ENCODE measurements around the gene SLC4A5.
A peak's percentile ranks its signal among the peaks of the same experiment; 100 is the strongest.

SLC4A5 gene

GRCh38 chr2:74225698-74226459, 117.3 kb downstream of the SLC4A5 start:
- H3K27ac ChIP-seq, result peak overlapping the region; percentile 55 to 82
- H3K4me3 ChIP-seq, result no peak overlapping the region
- TF ChIP-seq, protein P1, sequence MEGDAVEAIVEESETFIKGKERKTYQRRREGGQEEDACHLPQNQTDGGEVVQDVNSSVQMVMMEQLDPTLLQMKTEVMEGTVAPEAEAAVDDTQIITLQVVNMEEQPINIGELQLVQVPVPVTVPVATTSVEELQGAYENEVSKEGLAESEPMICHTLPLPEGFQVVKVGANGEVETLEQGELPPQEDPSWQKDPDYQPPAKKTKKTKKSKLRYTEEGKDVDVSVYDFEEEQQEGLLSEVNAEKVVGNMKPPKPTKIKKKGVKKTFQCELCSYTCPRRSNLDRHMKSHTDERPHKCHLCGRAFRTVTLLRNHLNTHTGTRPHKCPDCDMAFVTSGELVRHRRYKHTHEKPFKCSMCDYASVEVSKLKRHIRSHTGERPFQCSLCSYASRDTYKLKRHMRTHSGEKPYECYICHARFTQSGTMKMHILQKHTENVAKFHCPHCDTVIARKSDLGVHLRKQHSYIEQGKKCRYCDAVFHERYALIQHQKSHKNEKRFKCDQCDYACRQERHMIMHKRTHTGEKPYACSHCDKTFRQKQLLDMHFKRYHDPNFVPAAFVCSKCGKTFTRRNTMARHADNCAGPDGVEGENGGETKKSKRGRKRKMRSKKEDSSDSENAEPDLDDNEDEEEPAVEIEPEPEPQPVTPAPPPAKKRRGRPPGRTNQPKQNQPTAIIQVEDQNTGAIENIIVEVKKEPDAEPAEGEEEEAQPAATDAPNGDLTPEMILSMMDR (IDR thresholded peaks at IDR 0.05), result no peak
- no peak for DNase-seq (ENCODE audit: low spot score)

DNA sequence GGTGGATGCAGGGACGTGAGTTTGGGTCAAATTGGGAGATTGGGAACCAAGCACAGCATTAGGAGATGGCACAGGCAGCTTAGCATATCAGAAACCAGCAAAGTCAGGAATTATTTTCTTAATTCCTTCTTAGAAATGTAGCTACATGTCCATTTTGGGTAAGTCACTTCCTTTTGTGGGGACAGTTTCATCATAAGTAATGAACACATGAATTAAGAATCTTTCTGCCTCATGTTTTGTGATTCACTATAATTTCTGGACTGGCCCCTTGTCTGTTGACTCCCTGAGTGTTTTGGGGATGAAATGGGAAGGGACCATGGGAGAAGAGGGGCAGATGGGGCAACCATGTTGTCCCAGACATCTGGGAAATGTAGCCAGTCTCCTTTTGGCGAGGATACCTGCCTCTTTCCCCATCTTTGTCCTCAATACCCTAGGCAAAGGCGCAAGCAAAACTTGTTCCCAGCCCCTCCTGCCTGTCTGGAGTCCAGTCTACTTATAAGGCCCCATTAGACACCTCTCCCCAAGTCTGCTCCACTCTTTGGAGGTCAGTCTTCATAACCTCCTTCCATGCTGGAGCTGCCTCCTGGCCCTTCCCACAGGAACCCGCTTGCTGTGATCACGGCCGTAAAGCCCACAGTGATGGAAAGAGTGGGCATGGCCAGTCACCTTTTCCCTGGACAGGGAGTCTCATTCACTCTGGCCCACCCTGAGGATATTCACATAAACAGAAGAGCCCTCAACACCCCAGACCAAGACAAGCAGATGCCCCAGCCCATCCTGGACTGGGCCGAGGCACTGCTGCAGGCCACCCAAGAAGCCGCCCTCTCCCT, 119.1 kb downstream of the SLC4A5 start:
- DNase-seq (ENCODE audit: low spot score), result no peak
- no peak overlapping the region for H3K4me3 ChIP-seq
- TF ChIP-seq, protein P1 (IDR thresholded peaks at IDR 0.05), result no peak
- H3K27ac ChIP-seq, result peak overlapping the region; percentile 6 to 53

DNA sequence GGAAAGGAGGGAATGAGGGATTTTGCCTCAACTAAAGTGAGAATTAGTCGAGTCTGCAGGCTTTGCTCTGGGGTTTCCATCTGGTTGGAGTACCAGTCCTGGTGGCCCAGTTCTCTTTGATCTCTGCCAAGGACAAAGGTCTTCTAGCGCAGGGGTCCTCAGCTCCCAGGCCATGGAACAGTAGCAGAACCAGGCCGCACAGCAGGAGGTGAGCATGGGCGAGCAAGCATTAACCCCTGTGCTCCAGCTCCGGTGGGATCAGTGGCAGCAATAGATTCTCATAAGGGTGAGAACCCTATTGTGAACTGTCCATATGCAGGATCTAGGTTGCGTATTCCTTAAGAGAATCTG, 120.9 kb downstream of the SLC4A5 start:
- DNase-seq (ENCODE audit: low spot score), result no peak
- H3K27ac ChIP-seq, result no peak overlapping the region
- TF ChIP-seq, protein P1 (IDR thresholded peaks at IDR 0.05), result no peak
- H3K4me3 ChIP-seq, result no peak overlapping the region

DNA sequence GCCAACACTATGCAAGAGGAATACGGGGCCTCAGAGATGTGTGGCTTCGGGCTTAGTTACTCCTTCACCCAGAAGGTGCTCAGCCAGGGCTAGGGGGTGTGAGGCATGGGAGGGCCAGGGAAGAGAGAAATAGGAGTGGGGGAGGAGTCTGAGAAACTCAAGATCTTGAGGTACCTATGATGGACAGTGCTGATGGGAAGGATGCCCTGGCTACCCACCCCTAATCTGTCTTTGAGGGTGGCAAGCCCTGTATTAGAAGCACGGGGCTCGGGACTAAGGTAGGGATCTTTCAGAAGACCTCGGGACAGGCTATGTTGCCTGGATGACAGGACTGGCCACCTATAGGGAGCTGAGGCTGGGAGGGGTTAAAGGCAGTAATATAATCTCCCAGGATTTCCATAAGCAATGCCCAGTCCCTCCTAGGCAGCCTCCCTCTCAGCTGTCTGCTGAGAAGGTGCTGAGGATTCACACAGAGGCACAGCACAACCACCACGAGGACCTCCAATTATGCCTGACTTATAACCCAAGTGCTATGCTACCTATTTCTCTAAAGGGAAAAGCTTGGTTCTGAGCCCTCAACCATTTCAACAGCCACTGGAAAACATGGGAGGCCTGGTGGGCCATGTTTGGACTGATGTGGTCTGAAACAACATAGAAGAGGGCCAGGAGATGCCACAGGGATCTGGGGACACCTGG, 121.5 kb downstream of the SLC4A5 start:
- TF ChIP-seq, protein P1 (IDR thresholded peaks at IDR 0.05), result no peak
- H3K4me3 ChIP-seq, result no peak overlapping the region
- no peak overlapping the region for H3K27ac ChIP-seq
- no peak for DNase-seq (ENCODE audit: low spot score)

GRCh38 chr2:74221091-74221490, 122.1 kb downstream of the SLC4A5 start:
- no peak overlapping the region for H3K4me3 ChIP-seq
- TF ChIP-seq, protein P1 (IDR thresholded peaks at IDR 0.05), result no peak
- no peak for DNase-seq (ENCODE audit: low spot score)

GRCh38 chr2:74219846-74220486, 123.2 kb downstream of the SLC4A5 start:
- Histone ChIP-seq H3K4me3 (no peak overlapping the region), H3K27ac (no peak overlapping the region)
- DNase-seq (ENCODE audit: low spot score), result no peak
- TF ChIP-seq, protein P1 (IDR thresholded peaks at IDR 0.05), result no peak

More at GRCh38 chr2:74221091-74221490, 122.1 kb downstream of the SLC4A5 start:
- no peak overlapping the region for H3K27ac ChIP-seq
